ENCODE results near the gene IGF2BP1.

IGF2BP1 gene

GRCh38 chr17:48970224-48970623, 27.0 kb upstream of the IGF2BP1 start:
- TF ChIP-seq, protein P1, sequence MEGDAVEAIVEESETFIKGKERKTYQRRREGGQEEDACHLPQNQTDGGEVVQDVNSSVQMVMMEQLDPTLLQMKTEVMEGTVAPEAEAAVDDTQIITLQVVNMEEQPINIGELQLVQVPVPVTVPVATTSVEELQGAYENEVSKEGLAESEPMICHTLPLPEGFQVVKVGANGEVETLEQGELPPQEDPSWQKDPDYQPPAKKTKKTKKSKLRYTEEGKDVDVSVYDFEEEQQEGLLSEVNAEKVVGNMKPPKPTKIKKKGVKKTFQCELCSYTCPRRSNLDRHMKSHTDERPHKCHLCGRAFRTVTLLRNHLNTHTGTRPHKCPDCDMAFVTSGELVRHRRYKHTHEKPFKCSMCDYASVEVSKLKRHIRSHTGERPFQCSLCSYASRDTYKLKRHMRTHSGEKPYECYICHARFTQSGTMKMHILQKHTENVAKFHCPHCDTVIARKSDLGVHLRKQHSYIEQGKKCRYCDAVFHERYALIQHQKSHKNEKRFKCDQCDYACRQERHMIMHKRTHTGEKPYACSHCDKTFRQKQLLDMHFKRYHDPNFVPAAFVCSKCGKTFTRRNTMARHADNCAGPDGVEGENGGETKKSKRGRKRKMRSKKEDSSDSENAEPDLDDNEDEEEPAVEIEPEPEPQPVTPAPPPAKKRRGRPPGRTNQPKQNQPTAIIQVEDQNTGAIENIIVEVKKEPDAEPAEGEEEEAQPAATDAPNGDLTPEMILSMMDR (IDR thresholded peaks at IDR 0.05; ENCODE audit: borderline replicate concordance, extremely low read depth, low read length, poor library complexity, severe bottlenecking), result no peak
- no peak for TF ChIP-seq EZH2 (IDR thresholded peaks at IDR 0.05; ENCODE audit: borderline replicate concordance, low read depth, low read length, severe bottlenecking)
- Histone ChIP-seq H3K9me3 (ENCODE audit: insufficient read depth, low read length, severe bottlenecking) (no peaks in the 10 kb centered on the region), H3K4me3 (ENCODE audit: low read depth in 1 of 2, low read length in 2 of 2) (no peak overlapping the region), H3K4me1 (ENCODE audit: insufficient read depth, low read length) (no peaks in the 10 kb centered on the region), H3K4me2 (ENCODE audit: insufficient read depth, low read length) (no peak overlapping the region), H4K20me1 (ENCODE audit: insufficient read depth, low read length) (no peaks in the 10 kb centered on the region), H3K27me3 (ENCODE audit: insufficient read depth, low read length, poor library complexity) (peaks cover 3% of the 10 kb centered on the region), H2AFZ (ENCODE audit: low read depth, low read length) (no peak overlapping the region), H3K79me2 (ENCODE audit: insufficient read depth, low read length) (no peaks in the 10 kb centered on the region), H3K27ac (ENCODE audit: low read length) (no peak overlapping the region), H3K36me3 (ENCODE audit: insufficient read depth, low read length) (no peaks in the 10 kb centered on the region), H3K9ac (ENCODE audit: low read depth, low read length) (no peak overlapping the region)
- DNase-seq, result no peak
- ATAC-seq (ENCODE audit: insufficient read depth, low read depth), result no peak

- Histone ChIP-seq H3K9ac (ENCODE audit: low read depth, low read length) (no peak overlapping the region), H3K79me2 (ENCODE audit: insufficient read depth, low read length) (no peaks in the 10 kb centered on the region), H2AFZ (ENCODE audit: low read depth, low read length) (no peak overlapping the region), H3K27ac (ENCODE audit: low read length) (no peak overlapping the region), H3K27me3 (ENCODE audit: insufficient read depth, low read length, poor library complexity) (peaks cover 3% of the 10 kb centered on the region), H3K4me1 (ENCODE audit: insufficient read depth, low read length) (no peaks in the 10 kb centered on the region), H3K4me3 (ENCODE audit: low read depth in 1 of 2, low read length in 2 of 2) (no peak overlapping the region), H3K4me2 (ENCODE audit: insufficient read depth, low read length) (no peak overlapping the region), H4K20me1 (ENCODE audit: insufficient read depth, low read length) (no peaks in the 10 kb centered on the region), H3K9me3 (ENCODE audit: insufficient read depth, low read length, severe bottlenecking) (no peaks in the 10 kb centered on the region), H3K36me3 (ENCODE audit: insufficient read depth, low read length) (no peaks in the 10 kb centered on the region)
- DNase-seq, result no peak
- TF ChIP-seq, protein P1 (IDR thresholded peaks at IDR 0.05; ENCODE audit: borderline replicate concordance, extremely low read depth, low read length, poor library complexity, severe bottlenecking), result no peak
- no peak for TF ChIP-seq EZH2 (IDR thresholded peaks at IDR 0.05; ENCODE audit: borderline replicate concordance, low read depth, low read length, severe bottlenecking)
- no peak for ATAC-seq (ENCODE audit: insufficient read depth, low read depth)
Measured at GRCh38 chr17:48970865-48971687, 26.1 kb upstream of the IGF2BP1 start.

- H3K27ac ChIP-seq (ENCODE audit: low read length), result no peak overlapping the region
- DNase-seq (no peak), ATAC-seq (ENCODE audit: insufficient read depth, low read depth) (no peak)
- H3K4me2 ChIP-seq (ENCODE audit: insufficient read depth, low read length), result no peak overlapping the region
- TF ChIP-seq, protein P1 (IDR thresholded peaks at IDR 0.05; ENCODE audit: borderline replicate concordance, extremely low read depth, low read length, poor library complexity, severe bottlenecking), result no peak
- no peak for TF ChIP-seq EZH2 (IDR thresholded peaks at IDR 0.05; ENCODE audit: borderline replicate concordance, low read depth, low read length, severe bottlenecking)
- H3K36me3 ChIP-seq (ENCODE audit: insufficient read depth, low read length), result no peaks in the 10 kb centered on the region
- H4K20me1 ChIP-seq (ENCODE audit: insufficient read depth, low read length), result no peaks in the 10 kb centered on the region
- no peaks in the 10 kb centered on the region for H3K9me3 ChIP-seq (ENCODE audit: insufficient read depth, low read length, severe bottlenecking)
- no peaks in the 10 kb centered on the region for H3K4me1 ChIP-seq (ENCODE audit: insufficient read depth, low read length)
- H3K27me3 ChIP-seq (ENCODE audit: insufficient read depth, low read length, poor library complexity), result peaks cover 3% of the 10 kb centered on the region
- no peak overlapping the region for H3K9ac ChIP-seq (ENCODE audit: low read depth, low read length)
- H2AFZ ChIP-seq (ENCODE audit: low read depth, low read length), result no peak overlapping the region
- H3K79me2 ChIP-seq (ENCODE audit: insufficient read depth, low read length), result no peaks in the 10 kb centered on the region
- H3K4me3 ChIP-seq (ENCODE audit: low read depth in 1 of 2, low read length in 2 of 2), result no peak overlapping the region
Measured at GRCh38 chr17:48972749-48973097, 24.5 kb upstream of the IGF2BP1 start.
